ENCODE measurements around the gene CACNA1B.
"Not testable (repeated sequence)": the region's sequence is repeated elsewhere in the genome, so short reads cannot be mapped to it uniquely, and the experiment has no call there.

Gene CACNA1B

GRCh38 chr9:137866226-137867141 lies 11.1 kb upstream of the CACNA1B start:
- no peak for DNase-seq

- DNase-seq, result no peak
These were observed 7.2 kb upstream of the CACNA1B start for GRCh38 chr9:137870432-137870831.

GRCh38 chr9:137872296-137872695 lies 5.3 kb upstream of the CACNA1B start:
- DNase-seq, result no peak

- DNase-seq, result no peak
These were observed 4.2 kb upstream of the CACNA1B start for GRCh38 chr9:137873408-137873807.

GRCh38 chr9:137873858-137874362 lies 3.7 kb upstream of the CACNA1B start:
- DNase-seq, result no peak

- DNase-seq, result no peak
These were observed 2.2 kb upstream of the CACNA1B start for GRCh38 chr9:137875354-137875753.

GRCh38 chr9:137875846-137876245 lies 1.7 kb upstream of the CACNA1B start:
- no peak for DNase-seq

- no peak for DNase-seq
These were observed 1.3 kb upstream of the CACNA1B start for GRCh38 chr9:137876269-137876668.

GRCh38 chr9:137876781-137877386 lies 698 bp upstream of the CACNA1B start:
- DNase-seq, result no peak

GRCh38 chr9:137878146-137878941 lies 762 bp downstream of the CACNA1B start:
- no peak for DNase-seq

GRCh38 chr9:137879052-137879451 lies 1.5 kb downstream of the CACNA1B start:
- DNase-seq, result no peak

- no peak for DNase-seq
These were observed 2.1 kb downstream of the CACNA1B start for GRCh38 chr9:137879566-137880150.

- DNase-seq, result no peak
These were observed 2.8 kb downstream of the CACNA1B start for GRCh38 chr9:137880160-137880975.

- no peak for DNase-seq
These were observed 3.5 kb downstream of the CACNA1B start for GRCh38 chr9:137880976-137881530.

- no peak for DNase-seq
These were observed 4.3 kb downstream of the CACNA1B start for GRCh38 chr9:137881591-137882505.

GRCh38 chr9:137882506-137882821 lies 4.9 kb downstream of the CACNA1B start:
- DNase-seq, result no peak

- DNase-seq, result not testable (repeated sequence)
These were observed 6.4 kb downstream of the CACNA1B start for GRCh38 chr9:137883977-137884376.

GRCh38 chr9:137884547-137884946 lies 7.0 kb downstream of the CACNA1B start:
- DNase-seq, result not testable (repeated sequence)

- not testable (repeated sequence) for DNase-seq
These were observed 7.5 kb downstream of the CACNA1B start for GRCh38 chr9:137885121-137885520.

GRCh38 chr9:137888621-137889020 lies 11.0 kb downstream of the CACNA1B start:
- not testable (repeated sequence) for DNase-seq

GRCh38 chr9:137889966-137890365 lies 12.4 kb downstream of the CACNA1B start:
- DNase-seq, result not testable (repeated sequence)
